Measurements from ENCODE around the gene CLNK.

DNA sequence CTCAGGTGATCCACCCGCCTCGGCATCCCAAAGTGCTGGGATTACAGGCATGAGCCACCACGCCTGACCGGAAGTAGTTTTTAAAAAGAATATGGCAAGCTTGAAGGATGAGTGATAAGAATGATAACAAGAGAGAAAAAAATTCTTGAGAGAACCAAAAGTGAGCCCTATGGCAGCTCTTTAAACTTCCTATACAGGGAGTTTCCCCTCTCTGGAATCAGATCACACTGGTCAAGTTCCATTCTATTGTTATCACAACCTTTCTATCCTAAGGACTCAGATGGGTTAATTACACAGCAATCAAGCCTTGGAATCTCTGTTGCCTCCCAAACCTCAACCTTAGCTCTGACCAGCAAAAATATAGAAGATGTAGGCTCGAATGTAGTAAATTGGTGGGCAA, 193.6 kb downstream of the CLNK start:
- TF ChIP-seq, protein P1, sequence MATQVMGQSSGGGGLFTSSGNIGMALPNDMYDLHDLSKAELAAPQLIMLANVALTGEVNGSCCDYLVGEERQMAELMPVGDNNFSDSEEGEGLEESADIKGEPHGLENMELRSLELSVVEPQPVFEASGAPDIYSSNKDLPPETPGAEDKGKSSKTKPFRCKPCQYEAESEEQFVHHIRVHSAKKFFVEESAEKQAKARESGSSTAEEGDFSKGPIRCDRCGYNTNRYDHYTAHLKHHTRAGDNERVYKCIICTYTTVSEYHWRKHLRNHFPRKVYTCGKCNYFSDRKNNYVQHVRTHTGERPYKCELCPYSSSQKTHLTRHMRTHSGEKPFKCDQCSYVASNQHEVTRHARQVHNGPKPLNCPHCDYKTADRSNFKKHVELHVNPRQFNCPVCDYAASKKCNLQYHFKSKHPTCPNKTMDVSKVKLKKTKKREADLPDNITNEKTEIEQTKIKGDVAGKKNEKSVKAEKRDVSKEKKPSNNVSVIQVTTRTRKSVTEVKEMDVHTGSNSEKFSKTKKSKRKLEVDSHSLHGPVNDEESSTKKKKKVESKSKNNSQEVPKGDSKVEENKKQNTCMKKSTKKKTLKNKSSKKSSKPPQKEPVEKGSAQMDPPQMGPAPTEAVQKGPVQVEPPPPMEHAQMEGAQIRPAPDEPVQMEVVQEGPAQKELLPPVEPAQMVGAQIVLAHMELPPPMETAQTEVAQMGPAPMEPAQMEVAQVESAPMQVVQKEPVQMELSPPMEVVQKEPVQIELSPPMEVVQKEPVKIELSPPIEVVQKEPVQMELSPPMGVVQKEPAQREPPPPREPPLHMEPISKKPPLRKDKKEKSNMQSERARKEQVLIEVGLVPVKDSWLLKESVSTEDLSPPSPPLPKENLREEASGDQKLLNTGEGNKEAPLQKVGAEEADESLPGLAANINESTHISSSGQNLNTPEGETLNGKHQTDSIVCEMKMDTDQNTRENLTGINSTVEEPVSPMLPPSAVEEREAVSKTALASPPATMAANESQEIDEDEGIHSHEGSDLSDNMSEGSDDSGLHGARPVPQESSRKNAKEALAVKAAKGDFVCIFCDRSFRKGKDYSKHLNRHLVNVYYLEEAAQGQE (IDR thresholded peaks at IDR 0.05) = no peak
- no peak for TF ChIP-seq SMC3 (IDR thresholded peaks at IDR 0.05)
- TF ChIP-seq, protein P2, sequence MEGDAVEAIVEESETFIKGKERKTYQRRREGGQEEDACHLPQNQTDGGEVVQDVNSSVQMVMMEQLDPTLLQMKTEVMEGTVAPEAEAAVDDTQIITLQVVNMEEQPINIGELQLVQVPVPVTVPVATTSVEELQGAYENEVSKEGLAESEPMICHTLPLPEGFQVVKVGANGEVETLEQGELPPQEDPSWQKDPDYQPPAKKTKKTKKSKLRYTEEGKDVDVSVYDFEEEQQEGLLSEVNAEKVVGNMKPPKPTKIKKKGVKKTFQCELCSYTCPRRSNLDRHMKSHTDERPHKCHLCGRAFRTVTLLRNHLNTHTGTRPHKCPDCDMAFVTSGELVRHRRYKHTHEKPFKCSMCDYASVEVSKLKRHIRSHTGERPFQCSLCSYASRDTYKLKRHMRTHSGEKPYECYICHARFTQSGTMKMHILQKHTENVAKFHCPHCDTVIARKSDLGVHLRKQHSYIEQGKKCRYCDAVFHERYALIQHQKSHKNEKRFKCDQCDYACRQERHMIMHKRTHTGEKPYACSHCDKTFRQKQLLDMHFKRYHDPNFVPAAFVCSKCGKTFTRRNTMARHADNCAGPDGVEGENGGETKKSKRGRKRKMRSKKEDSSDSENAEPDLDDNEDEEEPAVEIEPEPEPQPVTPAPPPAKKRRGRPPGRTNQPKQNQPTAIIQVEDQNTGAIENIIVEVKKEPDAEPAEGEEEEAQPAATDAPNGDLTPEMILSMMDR (IDR thresholded peaks at IDR 0.05) = no peak
- no peak for TF ChIP-seq CEBPB (IDR thresholded peaks at IDR 0.05)
- TF ChIP-seq RARB (CRISPR knock-in tag; IDR thresholded peaks at IDR 0.05) = no peak
- no peak for TF ChIP-seq MAFK (IDR thresholded peaks at IDR 0.05; ENCODE audit: partially characterized antibody)
